LNCAP (cell line): ENCODE measurements around the gene TRMT112.
A peak's percentile ranks its signal among the peaks of the same experiment; 100 is the strongest.

ENCODE experiments used
- CTCF ChIP-seq: fragments of 450-650 bp; IDR thresholded peaks from 2 replicates; pipeline ENCODE4 v1.5.1; 2017; ENCODE audit warnings: mild to moderate bottlenecking

TRMT112 gene

GRCh38 chr11:64355078-64355940, 38.0 kb upstream of the TRMT112 start:
- TF ChIP-seq CTCF, result peak; percentile 81

GRCh38 chr11:64353715-64354506, 36.6 kb upstream of the TRMT112 start:
- no peak for TF ChIP-seq CTCF

GRCh38 chr11:64352995-64353714, 35.8 kb upstream of the TRMT112 start:
- no peak for TF ChIP-seq CTCF

- TF ChIP-seq CTCF, result no peak
Observed at GRCh38 chr11:64352099-64352994, 35.0 kb upstream of the TRMT112 start.

GRCh38 chr11:64351136-64351631, 33.8 kb upstream of the TRMT112 start:
- TF ChIP-seq CTCF, result no peak

GRCh38 chr11:64349404-64349803, 32.0 kb upstream of the TRMT112 start:
- TF ChIP-seq CTCF, result no peak
